T-helper 1 cell (primary cell): Measurements from ENCODE around the gene DNAJB1.
"Not testable (repeated sequence)": the region's sequence is repeated elsewhere in the genome, so short reads cannot be mapped to it uniquely, and the experiment has no call there.

Source experiments
- DNase-seq, 5 donors: peaks; one replicate each; pipeline ENCODE4 v3.0.0-alpha.2; 2012 to 2020
- total RNA-seq, 4 donors: gene quantifications; one replicate each; lab custom pipeline; 2026; lab: John Stamatoyannopoulos, UW

The DNAJB1 gene
- 1,243 to 2,362 (median 1,819) reads per million in 4 donors for total RNA-seq

DNA sequence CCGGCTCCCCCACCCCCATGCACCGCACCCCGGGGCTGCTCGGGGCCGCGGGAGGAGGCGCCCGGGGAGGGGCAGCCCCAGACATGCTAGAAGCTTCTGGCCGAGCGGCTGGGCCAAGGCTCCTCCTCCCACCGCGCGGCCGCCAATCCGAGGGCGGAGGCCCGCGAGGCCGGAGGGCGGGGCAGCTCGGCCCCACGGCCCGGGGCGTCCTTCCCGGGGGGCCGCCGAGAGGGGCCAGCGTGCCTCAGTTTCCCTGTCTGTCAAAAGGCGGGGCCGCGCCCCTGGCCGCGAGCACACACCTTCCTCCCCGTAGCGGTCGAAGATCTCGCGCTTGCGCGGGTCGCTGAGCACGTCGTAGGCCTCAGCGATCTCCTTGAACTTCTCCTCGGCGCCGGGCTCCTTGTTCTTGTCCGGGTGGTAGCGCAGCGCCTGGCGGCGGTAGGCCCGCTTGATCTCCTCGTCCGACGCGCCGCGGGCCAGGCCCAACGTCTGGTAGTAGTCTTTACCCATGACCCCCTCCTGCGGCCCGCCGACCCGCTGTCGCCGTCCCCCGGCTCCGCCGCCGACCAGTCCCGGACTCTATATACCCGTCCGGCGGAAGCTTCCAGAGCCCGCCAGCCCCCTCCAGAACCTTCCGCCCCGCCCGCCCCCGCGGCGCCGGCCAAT is at the start of gene DNAJB1:
TSS of gene DNAJB1 (minus strand) at position 558 of the 666 bp plus-strand sequence. CDS start at position 510, 48 bp downstream.
- peak; percentile 43 to 74 (median 57) for DNase-seq

DNA sequence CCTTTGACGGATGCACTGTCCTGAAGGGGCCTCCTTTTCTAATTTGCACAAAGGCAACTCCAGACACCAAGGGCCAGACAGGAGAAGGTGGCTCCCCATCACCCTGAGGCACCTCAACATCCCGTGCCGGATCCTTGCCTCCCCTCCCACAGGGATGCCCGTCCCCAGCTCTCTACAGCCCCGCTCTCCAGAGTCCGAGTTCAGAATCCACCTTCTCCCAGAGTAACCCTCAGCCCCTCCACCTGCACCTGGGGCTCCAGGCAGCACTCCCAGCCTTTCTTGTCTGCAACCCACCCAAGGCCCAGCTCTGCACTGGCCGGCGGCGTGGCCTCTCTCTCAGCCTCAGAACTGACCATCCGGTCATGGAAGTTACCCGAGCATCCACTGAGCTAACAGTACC is 48.9 kb upstream of the DNAJB1 start:
- no peak for DNase-seq

DNA sequence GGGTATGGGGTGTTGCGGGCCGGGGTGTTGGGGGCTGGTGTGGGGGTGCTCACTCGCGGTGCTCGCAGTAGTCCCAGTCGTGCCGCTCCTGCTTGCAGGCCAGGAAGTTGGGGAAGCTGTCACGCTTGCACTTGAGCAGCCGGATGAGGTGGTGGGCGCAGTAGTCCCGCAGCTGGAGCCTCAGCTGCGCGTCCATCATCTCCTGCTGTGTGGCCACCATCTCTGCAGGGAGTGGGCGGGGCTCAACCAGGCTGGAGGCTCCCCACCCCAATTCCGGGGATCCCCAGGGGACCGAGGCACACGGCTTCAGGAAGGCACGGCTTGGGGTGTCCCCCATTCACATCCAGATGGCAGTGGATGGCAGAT is 48.5 kb upstream of the DNAJB1 start:
- DNase-seq: no peak

DNA sequence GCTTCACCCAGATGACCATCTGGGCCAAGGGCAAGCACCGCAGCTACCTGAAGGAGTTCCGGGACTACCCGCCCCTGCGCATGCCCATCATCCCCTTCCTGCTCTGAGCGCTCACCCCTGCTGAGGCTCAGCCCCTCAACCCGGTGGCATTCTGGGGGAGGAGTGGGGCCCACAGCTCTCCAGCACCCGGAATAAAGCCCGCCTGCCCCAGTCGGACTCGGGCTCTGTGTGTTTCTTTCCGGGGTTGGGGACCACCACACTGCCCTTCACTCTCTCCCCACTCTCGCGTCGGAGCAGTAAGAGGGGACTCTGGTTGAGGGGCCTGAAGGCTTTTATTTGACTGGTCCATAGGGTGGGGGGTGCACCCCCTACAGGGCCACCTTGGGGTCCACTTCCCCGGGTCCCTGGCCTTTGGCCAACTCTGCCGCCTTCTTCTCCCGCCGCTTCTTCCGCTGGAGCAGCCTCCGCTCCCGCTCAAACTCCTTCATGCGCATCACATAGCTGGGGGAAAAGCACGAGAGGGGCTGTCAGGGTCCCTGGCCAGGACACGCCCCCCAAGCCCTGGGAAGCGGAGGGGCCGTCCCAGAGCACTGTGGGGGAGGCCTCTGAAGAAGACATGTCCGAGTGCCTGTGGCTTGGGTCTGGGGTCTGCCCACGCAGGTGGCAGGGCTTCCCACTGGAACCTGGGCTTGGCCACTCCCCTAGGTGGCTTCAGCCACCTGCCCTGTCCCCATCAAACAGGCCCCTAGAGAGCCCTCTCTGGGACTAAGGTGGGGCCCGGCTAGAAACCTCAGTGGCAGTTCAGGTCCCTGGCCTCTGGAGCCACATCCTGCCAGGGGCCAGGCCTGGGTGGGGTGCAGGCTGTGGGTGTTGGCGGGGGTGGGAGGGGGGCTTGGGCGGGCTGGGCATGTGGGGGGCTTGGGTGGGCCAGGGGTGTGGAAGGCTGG is 47.8 kb upstream of the DNAJB1 start:
- no peak for DNase-seq

DNA sequence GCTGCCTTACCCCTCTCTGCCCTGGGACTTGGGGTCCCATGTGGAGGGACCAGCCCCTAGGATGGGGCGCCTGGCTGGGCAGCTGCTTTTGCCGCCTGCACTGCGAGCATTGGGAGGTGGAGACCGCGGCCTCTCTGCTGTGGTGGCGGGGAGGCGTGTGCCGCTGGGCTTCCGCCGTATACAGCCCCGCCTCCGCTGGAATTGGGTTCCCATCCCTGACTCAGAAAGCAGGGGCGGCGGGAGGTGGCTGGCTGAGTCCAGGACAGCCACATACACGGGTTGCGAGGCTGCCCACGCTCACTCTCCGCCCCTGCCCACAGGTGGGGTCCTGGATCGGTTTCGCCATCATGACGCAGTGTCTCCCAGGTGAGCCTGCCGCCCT is 47.1 kb upstream of the DNAJB1 start:
- no peak for DNase-seq

DNA sequence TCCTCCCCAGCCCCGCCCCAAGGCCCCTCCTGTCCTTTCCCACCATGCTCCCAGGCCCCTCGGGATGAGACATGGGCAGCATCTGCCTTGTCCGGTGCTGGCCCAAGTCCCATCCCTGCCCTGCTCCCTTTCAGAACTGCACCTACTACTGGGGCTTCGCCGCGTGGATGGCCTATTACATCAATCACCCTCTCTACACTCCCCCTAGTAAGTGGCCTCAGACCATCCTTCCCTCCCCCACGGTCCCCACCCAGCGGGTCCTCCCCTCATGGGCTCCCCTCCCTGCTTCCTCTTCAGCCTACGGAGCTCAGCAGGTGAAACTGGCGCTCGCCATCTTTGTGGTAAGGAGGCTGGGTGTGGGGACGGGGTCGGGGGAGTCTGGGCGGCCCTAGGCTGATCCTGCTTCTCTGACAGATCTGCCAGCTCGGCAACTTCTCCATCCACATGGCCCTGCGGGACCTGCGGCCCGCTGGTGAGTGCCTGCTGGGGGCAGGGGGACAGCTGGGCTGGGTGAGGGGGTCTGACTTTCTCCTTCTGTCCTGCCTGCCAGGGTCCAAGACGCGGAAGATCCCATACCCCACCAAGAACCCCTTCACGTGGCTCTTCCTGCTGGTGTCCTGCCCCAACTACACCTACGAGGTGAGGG is 46.6 kb upstream of the DNAJB1 start:
- DNase-seq: not testable (repeated sequence)

DNA sequence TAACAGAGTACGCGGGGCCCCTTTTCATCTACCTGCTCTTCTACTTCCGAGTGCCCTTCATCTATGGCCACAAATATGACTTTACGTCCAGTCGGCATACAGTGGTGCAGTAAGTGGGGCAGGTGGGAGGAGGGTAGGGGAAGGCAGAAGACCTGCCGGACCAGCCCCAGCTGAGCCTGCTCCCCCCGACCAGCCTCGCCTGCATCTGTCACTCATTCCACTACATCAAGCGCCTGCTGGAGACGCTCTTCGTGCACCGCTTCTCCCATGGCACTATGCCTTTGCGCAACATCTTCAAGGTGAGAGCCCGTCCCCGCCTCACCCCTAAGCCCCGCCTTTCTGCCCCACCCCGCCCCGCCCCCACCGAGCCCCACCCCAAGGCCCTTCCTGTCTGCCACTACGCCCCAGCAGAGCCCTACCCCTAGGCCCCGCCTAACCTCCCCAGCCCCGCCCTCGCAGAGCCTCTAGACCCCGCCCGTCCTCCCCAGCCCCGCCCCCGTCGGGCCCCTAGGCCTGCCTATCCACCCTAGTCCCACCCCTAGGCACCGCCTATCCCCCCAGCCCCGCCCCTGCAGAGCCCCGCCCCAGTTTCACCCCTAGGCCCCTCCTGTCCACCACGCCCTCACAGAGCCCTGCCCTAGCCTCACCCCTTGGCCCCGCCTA is 45.9 kb upstream of the DNAJB1 start:
- DNase-seq: peak in 4 of 5 donors; percentile 29 to 44 (median 40)

DNA sequence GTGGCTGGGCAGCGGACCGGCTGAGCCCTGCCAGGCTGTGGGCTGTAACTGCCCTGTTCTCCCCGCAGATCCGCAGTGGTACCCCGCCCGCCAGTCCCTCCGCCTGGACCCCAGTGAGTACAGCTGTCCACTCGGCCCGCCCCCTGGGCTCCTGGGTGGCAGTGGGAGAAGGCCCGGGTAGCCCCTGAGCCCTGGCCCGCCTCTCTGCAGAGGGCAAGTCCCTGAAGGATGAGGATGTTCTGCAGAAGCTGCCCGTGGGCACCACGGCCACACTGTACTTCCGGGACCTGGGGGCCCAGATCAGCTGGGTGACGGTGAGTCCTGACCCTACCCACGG is 45.4 kb upstream of the DNAJB1 start:
- DNase-seq: no peak

DNA sequence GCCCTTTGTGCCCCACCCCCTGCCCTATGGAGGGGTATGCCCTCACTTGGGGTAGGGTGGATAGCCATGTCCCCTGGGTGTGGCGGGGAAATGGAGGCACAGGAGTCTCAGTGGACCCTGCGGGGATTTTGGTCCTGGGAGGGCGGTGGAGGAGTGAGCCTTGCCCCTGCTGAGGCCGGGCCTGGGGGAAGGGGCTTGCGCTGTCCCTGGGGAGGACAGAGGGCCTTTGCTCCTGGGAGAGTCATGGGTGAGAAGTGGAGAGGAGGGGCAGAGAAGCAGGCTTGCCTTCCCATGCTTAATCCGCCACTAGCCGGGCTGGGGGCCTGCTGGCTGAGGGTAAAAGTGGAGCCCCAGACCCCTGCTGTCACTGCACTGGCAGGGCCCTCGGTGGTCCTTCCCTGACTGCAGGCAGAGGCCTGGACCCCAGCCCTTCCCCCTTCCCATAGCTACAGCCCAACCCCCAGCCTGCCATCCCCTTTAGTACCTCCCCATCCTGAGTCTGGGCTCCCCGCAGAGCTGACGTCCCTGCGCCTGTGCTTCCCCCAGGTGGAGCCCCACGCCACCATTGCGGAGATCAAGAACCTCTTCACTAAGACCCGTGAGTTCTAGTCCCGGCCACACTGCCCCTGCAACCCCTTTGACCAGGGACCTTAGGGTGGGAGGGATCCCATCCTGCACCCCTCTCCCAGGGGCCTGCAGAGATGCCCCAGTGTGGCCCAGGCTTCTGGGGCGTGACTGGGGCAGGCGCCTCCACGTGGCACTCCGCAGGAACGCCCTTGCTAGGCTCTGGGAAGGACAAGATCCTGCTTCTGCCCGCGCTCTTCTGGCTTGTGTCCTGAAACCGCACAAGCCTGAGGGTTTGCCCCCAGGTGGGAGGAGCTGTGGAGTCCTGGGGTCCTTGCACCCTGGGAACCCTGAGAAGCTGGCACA is 44.7 kb upstream of the DNAJB1 start:
- no peak for DNase-seq

DNA sequence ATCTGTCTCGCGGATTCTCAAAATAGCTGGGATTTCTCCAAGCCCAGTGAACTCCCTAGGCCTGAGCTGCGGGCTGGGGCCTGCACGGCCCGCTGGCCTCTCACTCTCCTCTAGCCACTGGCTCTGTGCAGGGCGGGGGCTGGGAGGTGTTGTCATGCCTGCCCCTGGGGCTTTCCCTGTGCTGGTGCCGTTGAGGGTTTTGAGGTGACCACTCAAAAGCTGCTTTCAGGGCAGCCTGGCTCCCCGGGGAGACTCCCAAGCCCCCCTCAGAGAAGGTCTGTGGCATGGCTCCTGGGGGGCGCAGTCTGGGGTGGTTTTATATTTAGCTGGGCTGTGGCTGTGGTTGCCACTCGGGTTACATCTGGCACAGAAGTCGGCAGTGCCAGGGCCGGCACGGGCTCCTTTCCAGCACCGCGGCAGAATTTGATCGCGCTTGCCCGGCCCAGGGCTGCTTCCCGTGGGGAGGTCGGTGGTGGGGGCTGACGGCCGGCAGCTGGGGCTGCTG is 43.7 kb upstream of the DNAJB1 start:
- DNase-seq: no peak

DNA sequence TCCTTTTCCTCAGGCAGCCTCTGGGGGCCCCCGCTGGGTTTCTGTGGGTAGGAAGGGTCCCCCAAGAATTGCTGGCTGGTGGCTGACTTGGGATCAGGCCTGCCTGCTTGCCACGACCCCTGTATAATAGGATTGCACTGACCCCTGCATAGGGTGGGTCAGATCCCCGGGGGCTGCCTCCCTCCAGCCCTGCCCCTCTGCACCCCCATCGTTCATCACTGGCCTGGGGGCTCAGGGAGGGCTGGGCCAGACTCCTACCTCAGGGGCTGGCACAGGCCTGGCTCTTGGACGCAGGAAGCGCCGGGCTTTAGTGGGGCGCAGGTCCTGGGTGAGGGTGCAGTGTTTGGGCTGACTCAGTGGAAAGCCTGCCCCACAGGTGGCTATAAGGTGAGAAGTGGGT is 43.1 kb upstream of the DNAJB1 start:
- no peak for DNase-seq

DNA sequence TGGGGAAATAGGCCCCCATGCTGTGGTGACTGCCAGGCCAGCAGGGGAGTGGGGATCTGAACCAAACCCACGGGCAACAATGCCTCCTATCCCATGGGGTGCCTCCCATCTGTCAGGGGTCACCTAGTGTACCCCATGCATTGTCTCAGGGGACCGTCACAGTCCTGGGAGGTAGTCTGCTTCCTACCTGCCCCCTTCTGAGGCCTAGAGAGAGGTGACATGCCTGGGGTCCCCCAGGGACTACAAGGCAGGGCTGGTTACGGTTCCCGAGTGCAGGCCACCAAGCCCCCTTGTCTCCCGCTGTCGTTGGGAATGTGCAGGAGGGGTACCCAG is 42.5 kb upstream of the DNAJB1 start:
- no peak for DNase-seq

DNA sequence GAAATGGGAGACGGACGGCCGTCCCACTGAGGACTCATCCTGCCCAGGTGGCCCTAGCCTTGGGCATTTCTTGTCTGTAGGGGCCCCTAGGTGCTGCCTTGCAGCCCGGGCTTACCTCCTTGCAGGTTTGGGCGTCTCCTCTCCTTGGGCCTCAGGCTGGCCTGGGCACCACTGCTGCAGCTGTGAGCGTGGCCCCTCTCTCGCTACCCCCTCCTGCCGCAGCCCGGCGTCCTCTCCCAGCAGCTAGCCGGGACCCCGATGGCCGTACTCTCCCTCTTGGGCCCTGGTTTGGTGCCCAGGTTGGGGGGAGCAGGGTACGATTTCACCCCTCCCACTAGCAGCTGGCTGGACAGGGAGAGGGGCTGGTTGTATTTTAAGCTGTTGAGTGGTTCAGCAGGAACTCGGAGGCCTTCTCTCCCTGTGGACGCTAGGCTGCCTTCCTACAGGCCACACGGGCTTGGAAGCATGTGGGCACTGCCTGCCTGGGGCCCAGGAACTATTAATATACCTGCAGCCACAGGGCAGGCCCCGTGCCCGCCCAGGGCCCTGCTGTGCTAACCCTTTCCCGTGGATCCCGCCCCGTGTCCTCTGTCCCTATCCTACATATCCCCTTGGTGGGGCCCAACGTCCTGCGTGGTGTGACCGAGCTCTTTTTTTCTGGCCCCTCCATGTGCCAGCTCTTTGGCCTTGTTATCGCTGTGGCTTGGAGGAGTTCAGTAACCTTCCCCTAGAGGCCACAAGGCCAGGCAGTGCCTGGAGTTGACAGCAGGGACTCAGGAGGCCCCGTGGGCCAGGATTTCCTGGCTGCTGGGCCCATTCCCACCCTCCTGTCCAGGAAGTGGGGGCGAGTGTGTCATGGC is 41.9 kb upstream of the DNAJB1 start:
- DNase-seq: no peak

DNA sequence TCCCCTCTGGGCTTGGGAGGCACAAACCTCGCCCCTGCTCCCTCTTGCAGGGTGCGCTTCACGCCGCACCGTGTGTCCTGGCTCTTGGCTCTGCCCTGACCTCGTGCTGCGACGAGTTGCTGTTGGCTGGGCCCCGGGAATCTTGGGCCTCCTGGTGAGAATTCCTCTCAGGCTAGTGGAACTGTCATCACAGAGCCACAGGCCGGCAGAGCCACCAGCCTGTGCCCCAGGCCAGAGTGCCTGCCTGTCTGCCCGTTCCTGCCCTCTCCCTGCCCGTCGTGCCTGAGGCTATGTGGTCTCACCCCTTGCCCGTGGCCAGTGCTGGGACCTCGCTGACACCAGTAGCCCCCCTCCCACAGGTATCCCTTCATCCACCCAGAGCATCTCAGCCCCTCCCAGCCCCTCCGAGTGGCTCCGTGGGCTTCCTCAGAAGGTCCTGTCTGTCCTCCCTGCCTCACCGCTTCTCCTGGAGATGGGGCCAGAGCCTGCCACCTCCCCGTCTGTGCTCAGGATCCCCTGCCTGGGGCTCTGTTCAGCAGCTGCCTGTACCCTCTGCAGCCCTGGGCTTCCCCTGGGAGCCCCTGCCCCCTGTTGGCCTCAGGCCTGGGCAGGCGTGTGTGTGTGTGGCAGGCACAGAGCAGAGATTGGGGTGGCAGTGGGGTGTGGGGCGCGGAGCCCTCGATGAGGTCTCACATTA is 40.3 kb upstream of the DNAJB1 start:
- no peak for DNase-seq

DNA sequence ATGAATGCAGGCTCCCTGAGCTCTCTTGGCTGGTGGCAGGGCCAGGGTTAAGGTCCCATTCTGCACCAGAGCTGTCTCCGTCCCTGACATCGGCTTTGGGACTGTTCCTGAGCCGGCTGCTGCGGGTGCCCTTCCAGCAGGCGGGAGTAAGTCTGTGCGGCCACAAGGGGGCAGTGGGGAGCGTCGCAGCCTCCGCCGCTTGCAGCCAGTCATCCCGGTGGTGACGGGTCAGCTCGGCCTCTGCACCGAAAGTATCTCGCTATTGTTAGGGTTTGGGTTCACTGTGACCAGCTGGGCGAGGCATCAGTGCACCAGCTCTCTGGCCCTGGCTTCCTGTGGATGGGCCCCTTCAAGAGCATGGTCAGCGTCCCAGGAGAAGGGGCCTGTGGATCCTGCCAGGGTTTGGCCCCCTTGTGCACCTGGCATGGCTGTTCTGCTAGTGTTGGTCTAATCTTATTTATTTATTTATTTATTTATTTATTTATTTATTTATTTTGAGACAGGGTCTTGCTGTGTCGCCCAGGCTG is 38.5 kb upstream of the DNAJB1 start:
- DNase-seq: peak; percentile 52 to 74 (median 63)

DNA sequence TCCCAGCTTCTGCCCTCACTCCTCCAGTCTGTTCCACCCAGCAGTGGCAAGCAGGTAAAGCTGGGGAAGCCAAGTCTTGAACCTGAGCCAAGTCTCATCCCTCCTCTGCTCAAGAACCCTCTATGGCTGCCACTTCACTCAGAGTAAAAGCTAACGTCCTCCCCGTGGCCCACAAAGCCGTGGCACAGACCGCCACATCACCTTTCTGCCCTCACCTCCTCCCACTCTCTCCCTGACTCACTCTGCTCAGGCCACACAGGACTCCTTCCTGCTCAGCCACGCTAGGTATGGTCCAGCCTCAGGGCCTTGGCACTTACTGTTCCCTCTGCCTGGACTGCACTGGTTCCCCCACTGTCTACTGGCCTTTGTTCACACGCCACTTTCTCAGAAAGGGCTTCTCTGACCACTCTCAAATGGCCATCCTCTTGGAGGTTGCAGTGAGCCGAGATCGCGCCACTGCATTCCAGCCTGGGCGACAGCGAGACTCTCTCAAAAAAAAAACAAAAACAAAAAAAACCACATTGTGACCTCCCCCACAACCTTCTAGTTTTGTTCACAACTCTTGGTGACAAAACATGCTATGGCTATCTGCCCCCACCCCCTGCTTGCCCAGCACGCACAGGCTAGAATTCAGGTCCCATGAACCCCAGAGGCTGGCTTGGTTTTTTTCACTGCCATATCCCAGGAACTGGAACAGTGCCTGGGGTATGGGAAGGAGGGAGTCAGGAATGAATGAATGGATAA is 37.9 kb upstream of the DNAJB1 start:
- no peak for DNase-seq

DNA sequence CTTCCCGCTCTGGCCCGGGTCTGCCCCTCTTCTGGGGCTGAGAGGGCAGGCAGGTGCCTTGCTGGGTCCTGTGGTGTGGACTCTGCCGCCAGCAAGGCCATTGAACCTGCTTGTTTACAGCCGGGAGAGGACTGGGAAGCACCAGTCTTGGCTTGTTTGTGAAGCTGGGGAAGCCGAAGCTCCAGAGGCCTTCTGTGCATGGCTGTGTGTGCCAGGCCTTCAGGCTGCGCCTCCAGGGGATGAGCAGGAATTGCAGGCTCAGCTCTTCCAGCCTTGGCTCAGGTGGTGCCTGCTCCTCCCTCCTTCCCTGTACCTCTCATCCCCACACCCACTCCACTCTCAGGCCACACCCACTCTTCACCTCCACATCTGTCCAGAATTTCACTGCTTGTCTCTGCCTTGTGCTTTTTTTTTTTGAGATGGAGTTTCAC is 36.2 kb upstream of the DNAJB1 start:
- DNase-seq: no peak

DNA sequence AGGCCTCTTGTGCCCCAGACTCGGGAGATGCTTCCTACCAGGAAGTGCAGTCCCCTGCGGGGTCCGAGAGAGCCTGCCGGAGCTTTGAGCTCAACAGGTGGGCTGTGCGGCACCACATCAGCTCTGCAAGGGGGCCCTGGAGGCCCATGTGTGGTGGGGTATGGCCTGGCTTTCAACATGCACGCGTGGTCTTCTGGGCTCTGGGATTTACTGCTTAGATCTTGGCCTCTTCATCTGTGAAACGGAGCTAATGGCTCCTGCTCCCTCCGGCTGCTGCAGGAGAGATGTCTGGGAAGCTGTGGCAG is 35.7 kb upstream of the DNAJB1 start:
- DNase-seq: no peak
